ENCODE data around the gene RICTOR. TPM values are rescaled to one million over a fixed set of nuclear protein-coding genes. Genes with fewer than 3 reads are reported as not detected.
A peak's percentile ranks its signal among the peaks of the same experiment; 100 is the strongest.
"Not testable (repeated sequence)": the region's sequence is repeated elsewhere in the genome, so short reads cannot be mapped to it uniquely, and the experiment has no call there.

Gene RICTOR
- total RNA-seq, 1 donor from 2014 or later = 97.7 TPM

DNA sequence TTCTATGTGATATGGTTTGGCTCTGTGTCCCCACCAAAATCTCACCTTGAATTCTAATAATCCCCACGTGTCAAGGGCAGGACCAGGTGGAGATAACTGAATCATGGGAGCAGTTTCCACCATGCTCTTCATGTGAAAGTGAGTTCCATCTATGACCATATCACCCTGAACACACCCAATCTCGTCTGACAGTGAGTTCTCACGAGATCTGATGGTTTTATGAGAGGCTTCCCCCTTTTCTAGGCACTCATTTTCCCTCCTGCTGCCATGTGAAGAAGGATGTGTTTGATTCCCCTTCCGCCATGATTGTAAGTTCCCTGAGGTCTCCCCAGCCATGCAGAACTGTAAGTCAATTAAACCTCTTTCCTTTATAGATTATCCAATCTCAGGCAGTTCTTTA lies 64.2 kb downstream of the RICTOR start:
- DNase-seq (ENCODE audit: low spot score) = no peak

DNA sequence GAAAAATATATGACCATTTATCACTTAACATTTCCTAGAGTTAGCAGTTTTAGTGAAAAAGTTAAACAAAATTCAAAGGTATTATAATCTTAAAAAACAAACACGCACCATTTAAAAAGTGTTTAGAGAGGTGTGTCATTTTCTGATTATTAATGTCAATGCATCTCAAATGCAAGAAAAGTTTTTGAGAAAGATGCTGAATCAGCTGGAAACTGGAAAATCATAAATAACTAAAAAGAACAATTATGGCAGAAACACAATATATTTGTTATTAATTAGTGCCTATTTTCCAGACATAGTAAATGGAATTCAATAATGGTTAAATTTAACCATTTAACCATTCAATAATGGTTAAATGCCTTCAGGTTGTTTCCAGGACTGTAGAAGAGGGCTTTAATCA lies 64.9 kb downstream of the RICTOR start:
- no peak for DNase-seq (ENCODE audit: low spot score)

DNA sequence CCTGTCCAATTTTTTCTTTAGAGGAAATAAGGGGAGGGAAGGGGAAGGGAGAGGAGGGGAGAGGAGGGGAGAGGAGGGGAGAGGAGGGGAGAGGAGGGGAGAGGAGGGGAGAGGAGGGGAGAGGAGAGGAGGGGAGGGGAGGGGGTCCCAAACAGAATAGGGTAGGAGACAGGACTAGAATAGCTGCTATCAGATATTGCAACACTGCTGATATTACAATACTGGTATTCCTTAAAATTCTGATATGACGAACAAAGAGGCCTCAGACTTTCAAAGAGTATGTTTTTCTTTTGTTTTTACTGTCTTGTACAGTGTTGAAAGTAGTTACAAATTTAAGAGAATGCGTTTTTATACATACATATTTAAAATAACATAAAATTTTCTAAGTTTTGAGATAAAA lies 67.5 kb downstream of the RICTOR start:
- no peak for DNase-seq (ENCODE audit: low spot score)

DNA sequence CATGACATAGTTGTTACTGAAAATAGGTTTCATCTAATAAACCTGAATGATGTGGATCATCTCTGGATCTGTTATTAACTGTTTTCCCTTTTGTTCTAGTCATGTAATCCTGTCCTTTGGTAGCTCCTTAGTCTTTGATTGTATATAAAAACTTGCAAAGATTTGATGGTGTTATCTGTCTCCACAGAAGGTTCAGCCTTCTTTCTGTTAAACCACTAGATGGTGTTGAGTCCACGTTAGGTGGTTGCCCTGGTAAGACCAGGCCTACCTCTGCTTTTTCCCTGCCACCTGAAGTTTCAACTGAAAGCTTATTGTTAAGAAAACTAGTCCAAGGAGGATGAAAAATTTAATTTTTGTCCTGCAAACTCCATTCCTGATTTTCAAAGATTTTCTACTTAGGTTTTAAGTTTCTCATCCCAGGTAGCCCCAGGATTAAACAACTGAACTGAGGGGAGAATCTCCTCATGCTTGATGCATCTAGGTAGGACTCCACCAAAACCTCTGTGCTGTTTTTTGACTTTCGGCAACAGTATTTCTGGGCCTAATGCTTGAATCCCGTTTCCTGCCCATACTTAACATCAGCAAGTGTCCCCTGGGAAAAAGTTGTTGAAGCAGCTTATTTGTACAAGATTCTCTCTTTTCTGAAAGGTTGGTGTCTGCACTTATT lies 68.5 kb downstream of the RICTOR start:
- DNase-seq (ENCODE audit: low spot score) = no peak

DNA sequence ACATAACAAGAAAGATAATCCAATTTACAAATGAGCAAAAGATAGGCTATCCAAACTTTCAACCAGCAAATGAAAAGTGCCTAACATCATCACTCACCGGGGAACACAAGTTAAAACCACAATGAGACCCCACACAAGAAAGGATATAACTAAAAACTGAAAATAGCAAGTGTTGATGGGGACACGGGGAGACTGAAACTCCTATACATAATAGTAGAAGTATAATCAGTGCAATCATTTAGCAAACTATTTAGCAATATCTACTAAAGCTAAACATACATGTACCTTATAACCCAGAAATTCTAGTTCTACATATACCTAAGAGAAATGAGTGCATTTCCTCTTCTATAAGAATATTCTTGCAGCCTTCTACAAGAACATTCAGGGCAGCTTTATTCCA lies 72.5 kb downstream of the RICTOR start:
- DNase-seq (ENCODE audit: low spot score) = no peak

DNA sequence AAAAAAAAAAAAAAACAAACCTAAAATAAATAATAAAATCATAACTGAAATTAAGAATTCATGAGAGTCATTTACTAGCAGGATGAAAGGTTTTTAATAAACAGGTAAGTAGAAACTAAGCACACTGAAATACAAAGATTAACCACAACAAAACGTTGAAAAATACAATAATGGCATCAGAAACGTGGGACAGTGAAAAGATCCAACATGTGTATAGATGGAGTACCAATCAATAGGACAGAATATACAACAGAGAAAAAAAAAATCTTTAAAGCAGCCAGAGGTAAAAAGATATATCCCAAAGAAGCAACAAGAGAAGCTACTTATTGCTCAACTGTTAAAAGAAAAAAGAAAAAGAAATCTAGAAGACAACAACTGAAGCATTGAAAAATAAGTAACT lies 75.2 kb downstream of the RICTOR start:
- DNase-seq (ENCODE audit: low spot score) = no peak

DNA sequence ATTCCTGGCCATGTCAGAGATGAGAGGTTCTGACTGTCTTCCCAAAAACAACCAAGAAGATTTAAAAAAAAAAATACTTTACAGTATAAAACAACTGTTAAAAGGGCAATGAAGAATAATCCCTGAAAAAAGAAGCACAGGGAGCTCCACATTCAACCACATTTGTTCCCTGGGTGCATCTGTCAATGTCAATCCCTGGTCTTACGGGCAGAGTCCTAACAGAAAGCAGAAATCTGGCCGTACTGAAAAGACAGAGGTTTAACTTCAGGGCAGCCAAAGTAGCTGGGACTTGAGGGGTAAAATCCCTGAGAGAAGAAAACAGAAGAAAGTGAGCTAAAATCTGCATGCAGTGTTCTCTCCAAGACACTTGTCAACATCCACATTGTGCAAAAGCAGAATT lies 76.6 kb downstream of the RICTOR start:
- peak; percentile 71 for DNase-seq (ENCODE audit: low spot score)

DNA sequence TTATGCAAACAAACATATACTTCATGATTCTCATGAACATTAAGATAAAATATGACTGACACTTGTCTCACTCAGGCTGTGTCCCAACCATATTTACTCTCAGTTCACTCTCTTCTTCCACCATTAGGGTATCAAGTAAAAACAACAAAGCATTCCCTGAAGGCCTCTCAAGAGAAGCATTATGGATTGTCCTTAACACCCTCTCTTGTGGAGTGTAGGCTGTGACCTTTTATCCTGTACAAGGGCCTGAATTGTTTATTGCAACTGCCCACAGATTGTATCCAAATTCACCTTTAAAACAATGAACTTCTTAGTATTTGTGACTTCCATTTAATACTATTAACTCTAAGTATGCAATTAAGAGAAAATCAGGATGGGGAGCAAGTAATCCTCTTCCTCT lies 78.1 kb downstream of the RICTOR start:
- DNase-seq (ENCODE audit: low spot score) = no peak

DNA sequence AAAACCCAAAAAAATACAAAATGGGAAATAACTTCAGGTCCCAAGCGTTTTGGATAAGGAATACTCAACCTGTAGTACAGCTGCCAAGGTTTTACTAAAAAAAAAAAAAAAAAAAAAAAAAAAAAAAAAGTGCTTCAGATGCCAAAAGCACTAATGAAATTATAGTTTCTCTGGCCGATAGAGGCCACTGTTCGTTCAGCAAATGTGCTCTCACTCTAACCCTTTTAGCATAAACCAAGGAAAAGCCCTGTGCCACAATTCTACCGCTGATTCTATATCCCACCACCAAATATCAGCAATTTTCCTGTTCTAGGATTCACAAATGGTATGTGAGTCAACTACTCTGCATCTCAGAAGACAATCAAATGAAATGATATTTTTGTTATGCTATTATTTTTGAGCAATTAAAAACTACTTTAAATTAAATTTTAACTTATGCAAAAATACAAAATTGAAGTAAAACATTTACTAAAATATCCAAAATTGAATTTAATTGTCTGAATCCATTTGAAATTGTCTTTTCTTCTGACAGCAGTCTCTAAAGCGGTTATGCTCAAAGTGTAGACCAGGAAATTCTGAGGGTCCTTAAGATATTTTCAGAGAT lies 79.8 kb downstream of the RICTOR start:
- peak; percentile 76 for DNase-seq (ENCODE audit: low spot score)

DNA sequence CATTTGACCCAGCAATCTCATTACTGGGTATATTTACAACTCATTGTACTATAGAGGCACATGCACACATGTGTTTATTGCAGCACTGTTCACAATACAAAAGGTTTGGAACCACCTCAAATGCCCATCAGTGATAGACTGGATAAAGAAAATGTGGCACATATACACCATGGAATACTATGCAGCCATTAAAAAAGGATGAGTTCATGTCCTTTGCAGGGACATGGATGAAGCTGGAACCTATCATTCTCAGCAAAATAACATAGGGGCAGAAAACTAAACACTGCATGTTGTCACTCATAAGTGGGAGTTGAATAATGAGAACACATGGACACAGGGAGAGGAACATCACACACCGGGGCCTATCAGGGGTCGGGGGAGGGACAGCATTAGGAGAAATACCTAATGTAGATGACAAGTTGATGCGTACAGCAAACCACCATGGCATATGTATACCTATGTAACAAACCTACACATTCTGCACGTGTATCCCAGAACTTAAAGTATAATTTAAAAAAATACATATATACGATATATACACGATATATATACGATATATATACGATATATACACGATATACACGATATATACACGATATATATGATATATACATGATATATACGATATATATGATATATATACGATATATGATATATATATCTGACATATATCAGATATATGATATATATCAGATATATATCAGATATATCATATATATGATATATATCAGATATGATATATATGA lies 84.1 kb downstream of the RICTOR start:
- not testable (repeated sequence) for DNase-seq (ENCODE audit: low spot score)

DNA sequence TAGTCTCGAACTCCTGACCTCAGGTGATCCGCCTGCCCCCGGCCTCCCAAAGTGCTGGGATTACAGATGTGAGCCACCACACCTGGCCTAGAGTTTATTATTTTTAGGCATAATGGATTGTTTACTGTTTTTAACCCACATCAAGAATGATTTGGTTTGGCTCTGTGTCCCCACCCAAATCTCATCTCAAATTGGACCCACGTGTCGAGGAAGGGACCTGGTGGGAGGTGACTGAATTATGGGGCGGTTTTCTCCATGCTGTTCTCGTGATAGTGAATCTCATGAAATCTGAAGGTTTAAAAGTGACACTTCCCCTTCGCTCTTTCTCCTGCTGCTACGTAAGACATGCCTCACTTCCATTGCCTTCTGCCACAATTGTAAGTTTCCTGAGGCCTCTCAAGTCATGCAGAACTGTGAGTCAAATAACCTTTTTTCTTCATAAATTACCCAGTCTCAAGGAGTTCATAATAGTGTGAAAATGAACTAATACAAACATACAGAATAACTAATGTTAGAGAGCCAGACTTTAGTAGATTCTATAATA lies 88.2 kb downstream of the RICTOR start:
- no peak for DNase-seq (ENCODE audit: low spot score)

DNA sequence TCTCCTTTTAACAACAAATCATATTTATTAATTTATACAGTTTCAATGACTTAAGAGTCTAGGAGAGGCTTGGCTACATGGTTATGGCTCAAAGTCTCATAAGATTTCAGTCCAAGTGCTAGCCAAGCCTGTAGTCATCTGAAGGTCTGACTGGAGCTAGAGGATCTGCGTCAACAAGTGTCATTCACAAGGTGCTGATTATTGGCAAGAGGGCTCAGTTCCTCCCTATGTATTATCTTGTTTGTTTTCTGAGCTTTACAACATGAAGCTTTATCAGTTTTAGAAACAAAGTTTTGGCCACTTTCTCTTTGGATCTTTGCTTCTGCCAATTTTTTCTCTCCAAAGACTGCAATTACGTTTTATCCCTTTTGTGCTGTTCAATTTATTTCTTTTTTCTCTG lies 94.7 kb downstream of the RICTOR start:
- no peak for DNase-seq (ENCODE audit: low spot score)

DNA sequence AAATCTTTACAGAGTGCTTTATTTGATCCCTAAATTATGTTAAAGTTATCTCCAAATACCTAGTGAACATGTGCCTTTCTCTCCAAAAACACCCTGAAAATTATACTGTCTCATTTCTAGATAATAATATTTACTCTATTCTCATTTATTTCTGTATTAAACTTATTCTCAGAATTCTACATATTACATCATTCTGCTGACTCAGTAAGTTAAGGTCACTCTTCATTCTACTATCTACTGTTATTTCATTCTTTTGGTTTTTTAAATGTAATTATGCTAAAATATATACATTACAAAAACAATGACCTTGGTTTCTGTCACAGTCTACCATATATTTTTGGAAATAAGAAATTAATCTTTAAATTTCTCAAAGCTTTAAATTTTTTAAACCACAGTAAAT lies 96.2 kb downstream of the RICTOR start:
- no peak for DNase-seq (ENCODE audit: low spot score)

DNA sequence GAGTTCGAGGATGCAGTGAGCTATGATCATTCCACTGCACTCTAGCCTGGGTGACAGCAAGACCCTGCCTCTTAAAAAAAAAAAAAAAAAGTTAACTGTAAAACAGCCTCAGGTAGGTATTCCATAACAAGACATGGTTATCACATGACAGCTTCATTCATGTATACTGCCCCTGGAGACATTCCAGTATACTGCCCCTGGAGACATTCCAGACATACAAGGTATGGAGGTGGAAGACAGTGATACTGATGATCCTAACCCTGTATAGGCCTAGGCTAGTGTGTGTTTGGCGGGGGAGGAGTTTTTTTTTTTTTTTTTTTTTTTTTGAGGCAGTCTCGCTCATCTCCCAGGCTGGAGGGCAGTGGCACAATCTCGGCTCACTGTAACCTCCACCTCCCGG lies 105.5 kb downstream of the RICTOR start:
- DNase-seq (ENCODE audit: low spot score) = no peak

DNA sequence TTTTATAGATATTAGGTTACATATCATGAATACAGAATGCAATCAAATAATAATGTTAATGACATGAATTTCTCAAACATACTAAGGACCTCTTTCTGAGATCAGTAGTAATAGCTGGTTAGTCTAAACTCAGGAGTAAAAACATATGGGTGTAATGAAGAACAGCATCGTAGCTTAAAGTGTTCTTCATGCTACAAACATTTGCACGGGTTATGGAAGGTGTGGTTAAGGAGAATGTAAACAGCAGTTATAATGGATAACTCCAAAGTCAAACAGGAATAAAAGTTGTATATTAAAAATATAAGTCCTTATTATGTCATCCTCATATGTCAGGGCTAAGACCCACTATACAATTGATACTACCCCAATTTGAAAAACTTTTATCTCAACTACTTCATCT lies 112.5 kb downstream of the RICTOR start:
- no peak for DNase-seq (ENCODE audit: low spot score)

DNA sequence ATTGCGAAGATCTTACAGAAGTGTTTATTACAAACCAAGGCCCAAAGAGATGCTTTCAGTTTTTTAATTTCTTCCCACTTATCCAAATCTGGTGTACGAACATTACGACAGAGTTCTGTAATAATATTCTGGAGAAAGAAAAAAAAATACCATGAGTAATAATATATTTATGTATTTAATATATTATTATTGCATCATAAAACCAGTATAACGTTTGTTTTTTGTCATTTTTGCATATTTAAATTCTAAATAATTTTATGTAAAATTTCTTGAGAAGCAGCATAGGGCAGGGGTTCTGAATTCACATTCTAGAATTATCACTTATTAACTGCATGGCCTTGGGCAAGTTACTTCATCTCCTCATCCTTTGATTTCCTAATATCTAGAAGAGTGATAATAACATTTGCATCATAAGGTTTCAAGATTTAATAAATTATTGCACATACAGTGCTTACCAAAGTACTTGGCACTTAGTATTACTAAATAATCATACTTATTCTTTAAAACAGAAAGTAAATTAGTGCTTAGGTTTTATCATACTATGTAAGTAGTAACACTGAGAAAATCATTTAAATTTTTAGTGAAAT lies 120.7 kb downstream of the RICTOR start:
- no peak for DNase-seq (ENCODE audit: low spot score)

DNA sequence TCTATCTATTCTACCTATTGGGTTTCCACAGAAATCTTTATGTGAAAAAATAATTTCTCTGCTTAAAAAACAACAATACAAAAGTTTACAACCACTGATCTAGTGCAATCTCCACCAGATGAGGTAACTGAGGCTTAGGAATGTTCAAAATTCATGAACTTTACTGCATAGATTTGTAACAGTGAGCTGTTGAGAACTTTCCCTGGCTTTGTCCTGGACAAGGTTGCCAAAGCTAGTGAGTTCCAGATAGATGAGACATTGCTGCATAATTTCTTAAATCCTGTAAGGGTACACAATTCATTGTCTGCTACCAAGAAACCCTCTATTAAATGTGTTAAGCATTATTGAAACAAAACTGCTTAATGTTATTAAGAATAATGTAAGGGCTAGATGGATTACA lies 125.7 kb downstream of the RICTOR start:
- no peak for DNase-seq (ENCODE audit: low spot score)

DNA sequence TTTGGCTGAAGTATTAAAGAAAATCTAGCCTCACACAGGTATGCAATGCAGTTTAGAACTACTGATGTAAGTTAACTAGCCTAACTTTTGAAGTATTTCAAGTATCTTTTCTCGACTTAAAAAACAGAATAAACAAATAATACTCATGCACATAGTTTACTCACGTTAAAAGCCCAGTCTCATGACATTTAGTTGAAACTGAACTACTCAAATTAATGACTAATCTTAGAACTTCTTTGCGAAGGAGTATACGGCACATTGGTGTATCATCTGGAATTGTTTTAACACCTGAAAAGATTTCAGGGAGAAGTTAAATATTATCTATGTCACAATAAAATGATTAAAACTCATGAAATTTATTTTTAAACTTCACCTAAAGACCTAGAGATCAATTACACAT lies 129.9 kb downstream of the RICTOR start:
- DNase-seq (ENCODE audit: low spot score) = no peak

DNA sequence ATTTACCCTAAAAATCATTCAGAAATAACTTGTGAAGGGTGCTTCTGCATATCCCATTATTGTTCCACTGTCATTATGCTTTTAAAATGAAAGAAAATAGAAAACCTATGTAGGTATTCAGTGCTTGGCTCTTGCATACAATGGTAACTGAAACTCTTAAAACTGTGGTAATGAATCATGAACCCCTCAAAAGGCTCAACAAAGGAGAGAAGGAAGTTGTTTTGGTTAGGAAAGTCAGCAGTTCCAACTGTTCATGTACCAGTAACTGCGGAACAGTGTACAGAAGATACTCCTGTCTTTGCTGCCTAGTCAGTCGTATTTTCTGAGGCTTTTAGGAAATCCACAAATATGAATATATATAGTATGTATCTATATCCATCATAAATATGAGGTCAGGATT lies 132.3 kb downstream of the RICTOR start:
- DNase-seq (ENCODE audit: low spot score) = no peak

DNA sequence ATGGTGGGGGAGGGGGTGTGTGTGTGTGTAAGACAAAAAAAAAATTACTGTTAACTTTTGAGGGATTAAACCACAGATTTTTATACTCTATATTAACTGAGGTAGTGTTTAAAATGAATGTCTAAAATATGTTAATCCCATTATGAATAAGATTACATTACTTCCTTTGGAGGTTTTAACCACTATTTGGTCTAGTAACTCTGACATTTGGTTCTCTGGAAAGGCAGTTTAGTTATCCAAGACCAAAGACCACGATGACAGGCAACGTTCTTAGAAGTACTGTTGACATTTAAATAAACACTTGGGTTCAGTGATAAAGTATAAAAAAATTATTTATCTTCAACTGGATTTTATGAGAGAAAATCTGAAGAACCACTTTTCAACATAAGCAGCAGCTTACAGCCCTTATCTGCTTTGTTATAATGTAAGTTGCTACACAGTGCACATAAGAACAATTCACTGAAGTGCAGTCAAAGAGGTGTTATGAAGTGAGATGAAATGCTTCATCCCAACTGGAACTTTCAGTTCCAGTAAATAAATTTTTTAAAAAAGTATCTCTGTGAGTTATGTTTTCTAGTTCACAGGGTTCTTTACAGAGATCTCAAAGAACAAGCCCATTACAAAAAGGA lies 133.9 kb downstream of the RICTOR start:
- no peak for DNase-seq (ENCODE audit: low spot score)

DNA sequence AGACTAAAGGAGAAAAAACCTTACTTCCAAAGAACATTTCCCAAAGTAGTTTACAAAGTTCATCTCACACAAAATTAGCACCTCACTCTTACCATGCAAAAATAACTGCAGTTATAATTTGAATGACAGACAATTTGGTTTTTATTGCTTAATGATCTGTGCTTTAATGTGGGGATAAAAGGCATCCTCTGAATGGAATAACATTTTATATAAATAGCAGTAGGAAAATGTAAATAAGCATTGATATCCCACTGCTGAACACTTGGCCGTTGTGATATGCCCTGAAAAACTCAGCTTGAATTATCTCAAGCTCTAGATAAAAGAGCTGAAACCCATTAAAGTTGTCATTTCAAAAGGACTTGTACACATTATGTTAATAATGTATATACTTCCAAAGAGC lies 135.2 kb downstream of the RICTOR start:
- DNase-seq (ENCODE audit: low spot score) = no peak

DNA sequence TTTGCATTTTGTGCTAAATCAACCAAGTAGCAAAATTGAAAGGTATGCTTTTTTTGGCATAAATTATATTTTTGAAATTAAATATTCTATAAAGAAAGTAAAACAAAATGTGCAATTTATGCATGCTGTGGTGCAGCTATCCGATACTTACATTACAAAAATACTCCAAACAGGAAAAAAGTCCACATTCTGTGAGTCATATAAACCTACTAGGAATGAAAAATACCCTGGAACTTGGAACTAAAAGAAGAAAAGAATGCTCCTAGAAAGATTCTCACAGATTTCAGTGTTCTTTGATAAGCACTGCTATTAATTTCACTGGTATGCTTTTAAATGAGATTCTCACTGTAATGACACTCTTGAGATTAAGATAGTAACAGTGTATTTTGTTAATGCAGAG lies 135.8 kb downstream of the RICTOR start:
- DNase-seq (ENCODE audit: low spot score) = no peak
